DND-41 (cell line): ENCODE results near the gene MBTD1.

ENCODE experiments used
- EZH2 ChIP-seq: IDR thresholded peaks from 3 replicates; pipeline ENCODE4 v1.6.1; 2012; ENCODE audit warnings: borderline replicate concordance, low read depth, mild to moderate bottlenecking, moderate library complexity, low read length, inconsistent platforms; ENCODE audit not compliant: severe bottlenecking
- TF ChIP-seq, protein P1 (sequence below): IDR thresholded peaks from 2 replicates; pipeline ENCODE4 v1.5.1; 2012; ENCODE audit warnings: borderline replicate concordance, low read length, moderate library complexity, mild to moderate bottlenecking; ENCODE audit not compliant: poor library complexity, severe bottlenecking; ENCODE audit errors: extremely low read depth

DNA sequence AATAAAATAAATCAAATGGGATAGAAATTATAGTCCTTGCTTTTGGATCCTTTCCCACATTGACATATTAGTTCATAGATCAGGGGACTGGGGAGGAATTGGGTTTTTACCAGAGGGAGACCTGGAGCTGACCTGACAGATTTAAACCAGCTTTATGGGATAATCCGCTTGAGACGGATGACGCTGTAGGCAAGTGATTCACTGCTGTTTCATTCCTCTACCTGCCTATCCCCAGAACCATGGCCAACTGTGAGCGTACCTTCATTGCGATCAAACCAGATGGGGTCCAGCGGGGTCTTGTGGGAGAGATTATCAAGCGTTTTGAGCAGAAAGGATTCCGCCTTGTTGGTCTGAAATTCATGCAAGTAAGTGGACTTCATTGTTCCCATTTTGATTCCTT, 104.4 kb downstream of the MBTD1 start:
- TF ChIP-seq, protein P1, sequence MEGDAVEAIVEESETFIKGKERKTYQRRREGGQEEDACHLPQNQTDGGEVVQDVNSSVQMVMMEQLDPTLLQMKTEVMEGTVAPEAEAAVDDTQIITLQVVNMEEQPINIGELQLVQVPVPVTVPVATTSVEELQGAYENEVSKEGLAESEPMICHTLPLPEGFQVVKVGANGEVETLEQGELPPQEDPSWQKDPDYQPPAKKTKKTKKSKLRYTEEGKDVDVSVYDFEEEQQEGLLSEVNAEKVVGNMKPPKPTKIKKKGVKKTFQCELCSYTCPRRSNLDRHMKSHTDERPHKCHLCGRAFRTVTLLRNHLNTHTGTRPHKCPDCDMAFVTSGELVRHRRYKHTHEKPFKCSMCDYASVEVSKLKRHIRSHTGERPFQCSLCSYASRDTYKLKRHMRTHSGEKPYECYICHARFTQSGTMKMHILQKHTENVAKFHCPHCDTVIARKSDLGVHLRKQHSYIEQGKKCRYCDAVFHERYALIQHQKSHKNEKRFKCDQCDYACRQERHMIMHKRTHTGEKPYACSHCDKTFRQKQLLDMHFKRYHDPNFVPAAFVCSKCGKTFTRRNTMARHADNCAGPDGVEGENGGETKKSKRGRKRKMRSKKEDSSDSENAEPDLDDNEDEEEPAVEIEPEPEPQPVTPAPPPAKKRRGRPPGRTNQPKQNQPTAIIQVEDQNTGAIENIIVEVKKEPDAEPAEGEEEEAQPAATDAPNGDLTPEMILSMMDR, result no peak
- TF ChIP-seq EZH2, result no peak
